Tibial artery (tissue), 4 donors: ENCODE measurements around the gene PITPNM3.

Experiments
- DNase-seq, 2 donors: peaks; one replicate each; pipeline ENCODE4 v3.0.0-alpha.2; 2019
- H3K27ac ChIP-seq, 2 donors: fragments of 200-600 bp; sonication (generic) in 1 of 2; 1 replicate in 1 of 2; 2 replicates in 1 of 2; pipeline ENCODE4 v1.5.1; 2018 to 2019; ENCODE audit warnings: mild to moderate bottlenecking in 1 of 2
- H3K27me3 ChIP-seq, 2 donors: fragments of 200-600 bp; sonication (generic) in 1 of 2; one replicate each; pipeline versions ENCODE4 v1.5.1 to v1.6.0; 2016 to 2019
- H3K36me3 ChIP-seq, 3 donors: fragments of 200-600 bp; sonication (generic) in 2 of 3; one replicate each; pipeline ENCODE4 v1.5.1; 2016 to 2019; ENCODE audit warnings: mild to moderate bottlenecking in 2 of 3
- H3K4me1 ChIP-seq, 4 donors: fragments of 200-600 bp; sonication (generic) in 2 of 4; 1 replicate in 3 of 4; 2 replicates in 1 of 4; pipeline ENCODE4 v1.5.1; 2016 to 2019
- H3K4me3 ChIP-seq, 2 donors: fragments of 200-600 bp; sonication (generic) in 1 of 2; 1 replicate in 1 of 2; 2 replicates in 1 of 2; pipeline ENCODE4 v1.5.1; 2018 to 2019; ENCODE audit warnings: mild to moderate bottlenecking in 2 of 2
- H3K9me3 ChIP-seq, 3 donors: fragments of 200-600 bp; sonication (generic) in 1 of 3; one replicate each; pipeline ENCODE4 v1.5.1; 2016 to 2019
- CTCF ChIP-seq, 2 experiments: fragments of 200-600 bp in 1 of 2; fragments of 450-650 bp in 1 of 2; IDR thresholded peaks; one replicate each; pipeline ENCODE4 v1.5.1; 2017 to 2019; ENCODE audit warnings: antibody characterized with exemption in 2 of 2, mild to moderate bottlenecking in 1 of 2, moderate library complexity in 1 of 2
- intact Hi-C: fragments of 100-400 bp; cut with DNase I; formaldehyde crosslinking; loops from one replicate; pipeline ENCODE4 v1.15.0; 2023; ENCODE audit warnings: low total_unique reads

The PITPNM3 gene

GRCh38 chr17:6472517-6472916, 83.8 kb downstream of the PITPNM3 start:
- Histone ChIP-seq H3K9me3 (no peaks in the 10 kb centered on the region), H3K36me3 (no peaks in the 10 kb centered on the region), H3K27me3 (no peaks in the 10 kb centered on the region), H3K4me1 (no peaks in the 10 kb centered on the region), H3K4me3 (no peak overlapping the region), H3K27ac (no peak overlapping the region)
- intact Hi-C loops: no loop called here
- no peak for TF ChIP-seq CTCF (IDR thresholded peaks at IDR 0.05)
- DNase-seq: no peak

- DNase-seq: no peak
- intact Hi-C loops: no loop called here
- H3K9me3 ChIP-seq: no peaks in the 10 kb centered on the region
- H3K36me3 ChIP-seq: no peaks in the 10 kb centered on the region
- H3K27ac ChIP-seq: no peak overlapping the region
- H3K4me1 ChIP-seq: no peaks in the 10 kb centered on the region
- H3K27me3 ChIP-seq: no peaks in the 10 kb centered on the region
- TF ChIP-seq CTCF (IDR thresholded peaks at IDR 0.05): no peak
- no peak overlapping the region for H3K4me3 ChIP-seq
These were observed 84.6 kb downstream of the PITPNM3 start for GRCh38 chr17:6471531-6472465.

- DNase-seq: no peak
- H3K4me1 ChIP-seq: no peaks in the 10 kb centered on the region
- H3K9me3 ChIP-seq: no peaks in the 10 kb centered on the region
- H3K4me3 ChIP-seq: no peak overlapping the region
- no peaks in the 10 kb centered on the region for H3K36me3 ChIP-seq
- intact Hi-C loops: no loop called here
- H3K27ac ChIP-seq: no peak overlapping the region
- TF ChIP-seq CTCF (IDR thresholded peaks at IDR 0.05): no peak
- H3K27me3 ChIP-seq: no peaks in the 10 kb centered on the region
These were observed 85.4 kb downstream of the PITPNM3 start for GRCh38 chr17:6470751-6471521.

GRCh38 chr17:6470146-6470718, 86.1 kb downstream of the PITPNM3 start:
- TF ChIP-seq CTCF (IDR thresholded peaks at IDR 0.05): no peak
- H3K4me3 ChIP-seq: no peak overlapping the region
- H3K36me3 ChIP-seq: no peaks in the 10 kb centered on the region
- no peaks in the 10 kb centered on the region for H3K27me3 ChIP-seq
- H3K9me3 ChIP-seq: no peaks in the 10 kb centered on the region
- H3K27ac ChIP-seq: no peak overlapping the region
- H3K4me1 ChIP-seq: no peaks in the 10 kb centered on the region
- no peak for DNase-seq
- intact Hi-C loops: no loop called here

GRCh38 chr17:6468051-6468790, 88.1 kb downstream of the PITPNM3 start:
- H3K4me1 ChIP-seq: no peaks in the 10 kb centered on the region
- H3K36me3 ChIP-seq: no peaks in the 10 kb centered on the region
- no peaks in the 10 kb centered on the region for H3K27me3 ChIP-seq
- no peak for DNase-seq
- no peak overlapping the region for H3K4me3 ChIP-seq
- H3K27ac ChIP-seq: no peak overlapping the region
- TF ChIP-seq CTCF (IDR thresholded peaks at IDR 0.05): no peak
- H3K9me3 ChIP-seq: no peaks in the 10 kb centered on the region
- intact Hi-C loops: no loop called here
